GM21447 (cell line): ENCODE measurements around the gene RRAGD.
"Not testable (repeated sequence)": the region's sequence is repeated elsewhere in the genome, so short reads cannot be mapped to it uniquely, and the experiment has no call there.

Experiments
- ATAC-seq: cut with Tn5 transposase; IDR thresholded peaks from one replicate; pipeline ENCODE4 v1.9.1; 2021; ENCODE audit not compliant: unreplicated experiment

The RRAGD gene

GRCh38 chr6:89413006-89413400 lies 930 bp upstream of the RRAGD start:
- no peak for ATAC-seq

GRCh38 chr6:89411145-89412070 lies 665 bp downstream of the RRAGD start:
- ATAC-seq: peak; percentile 38

GRCh38 chr6:89410788-89411144 lies 1.3 kb downstream of the RRAGD start:
- ATAC-seq: no peak

- no peak for ATAC-seq
These were observed 1.8 kb downstream of the RRAGD start for GRCh38 chr6:89410231-89410761.

- no peak for ATAC-seq
These were observed 2.5 kb downstream of the RRAGD start for GRCh38 chr6:89409461-89410035.

GRCh38 chr6:89406141-89406540 lies 5.9 kb downstream of the RRAGD start:
- ATAC-seq: no peak

- no peak for ATAC-seq
These were observed 7.6 kb downstream of the RRAGD start for GRCh38 chr6:89404512-89404911.

GRCh38 chr6:89402776-89403175 lies 9.3 kb downstream of the RRAGD start:
- ATAC-seq: no peak

GRCh38 chr6:89400912-89401399 lies 11.1 kb downstream of the RRAGD start:
- ATAC-seq: no peak

GRCh38 chr6:89400050-89400449 lies 12.0 kb downstream of the RRAGD start:
- no peak for ATAC-seq

GRCh38 chr6:89398762-89399525 lies 13.1 kb downstream of the RRAGD start:
- ATAC-seq: no peak

GRCh38 chr6:89397884-89398283 lies 14.2 kb downstream of the RRAGD start:
- ATAC-seq: not testable (repeated sequence)

GRCh38 chr6:89393659-89394058 lies 18.4 kb downstream of the RRAGD start:
- no peak for ATAC-seq

- peak; percentile 53 for ATAC-seq
These were observed 19.2 kb downstream of the RRAGD start for GRCh38 chr6:89392823-89393222.

- ATAC-seq: no peak
These were observed 23.2 kb downstream of the RRAGD start for GRCh38 chr6:89388846-89389245.

GRCh38 chr6:89387516-89388201 lies 24.4 kb downstream of the RRAGD start:
- peak; percentile 96 for ATAC-seq

GRCh38 chr6:89386917-89387491 lies 25.1 kb downstream of the RRAGD start:
- peak; percentile 28 for ATAC-seq

GRCh38 chr6:89385846-89386245 lies 26.2 kb downstream of the RRAGD start:
- no peak for ATAC-seq

- no peak for ATAC-seq
These were observed 26.9 kb downstream of the RRAGD start for GRCh38 chr6:89385156-89385667.

- no peak for ATAC-seq
These were observed 31.0 kb downstream of the RRAGD start for GRCh38 chr6:89381031-89381430.
